SH-SY5Y (cell line): Measurements from ENCODE around the gene GMDS.

Experiments
- GATA2 ChIP-seq: IDR thresholded peaks from 2 replicates; pipeline ENCODE4 v1.6.1; 2011; ENCODE audit warnings: mild to moderate bottlenecking, low read depth, low read length
- GATA3 ChIP-seq: IDR thresholded peaks from 2 replicates; pipeline ENCODE4 v1.6.1; 2011; ENCODE audit warnings: low read depth, mild to moderate bottlenecking, low read length, moderate library complexity

DNA sequence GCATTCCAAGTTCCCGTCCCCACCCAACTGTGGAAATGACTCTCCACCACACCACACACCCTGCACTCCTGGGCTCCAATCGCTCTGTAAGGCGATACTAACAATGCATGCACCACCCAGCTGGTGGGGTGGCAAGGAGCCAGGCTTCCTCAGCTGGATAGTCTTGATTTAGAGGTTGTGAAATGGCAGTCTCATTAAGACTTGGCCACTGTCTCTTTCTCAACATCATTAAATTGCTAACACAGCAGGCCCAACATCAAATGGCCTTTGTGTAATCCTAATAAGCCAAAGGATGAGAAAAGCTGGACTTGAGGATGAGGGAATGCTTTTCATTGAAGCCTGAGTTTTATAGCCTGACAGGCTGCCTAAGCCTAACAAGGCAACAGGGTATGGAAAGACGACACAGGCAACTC lies 223.7 kb downstream of the GMDS start:
- no peak for TF ChIP-seq GATA2
- TF ChIP-seq GATA3: no peak
